Activated gamma-delta T cell (primary cell): ENCODE results near the gene UBE4B.
"Not testable (repeated sequence)": the region's sequence is repeated elsewhere in the genome, so short reads cannot be mapped to it uniquely, and the experiment has no call there.

Source experiments
- DNase-seq: peaks from one replicate; lab custom pipeline; 2025; lab: John Stamatoyannopoulos, UW

Gene UBE4B

DNA sequence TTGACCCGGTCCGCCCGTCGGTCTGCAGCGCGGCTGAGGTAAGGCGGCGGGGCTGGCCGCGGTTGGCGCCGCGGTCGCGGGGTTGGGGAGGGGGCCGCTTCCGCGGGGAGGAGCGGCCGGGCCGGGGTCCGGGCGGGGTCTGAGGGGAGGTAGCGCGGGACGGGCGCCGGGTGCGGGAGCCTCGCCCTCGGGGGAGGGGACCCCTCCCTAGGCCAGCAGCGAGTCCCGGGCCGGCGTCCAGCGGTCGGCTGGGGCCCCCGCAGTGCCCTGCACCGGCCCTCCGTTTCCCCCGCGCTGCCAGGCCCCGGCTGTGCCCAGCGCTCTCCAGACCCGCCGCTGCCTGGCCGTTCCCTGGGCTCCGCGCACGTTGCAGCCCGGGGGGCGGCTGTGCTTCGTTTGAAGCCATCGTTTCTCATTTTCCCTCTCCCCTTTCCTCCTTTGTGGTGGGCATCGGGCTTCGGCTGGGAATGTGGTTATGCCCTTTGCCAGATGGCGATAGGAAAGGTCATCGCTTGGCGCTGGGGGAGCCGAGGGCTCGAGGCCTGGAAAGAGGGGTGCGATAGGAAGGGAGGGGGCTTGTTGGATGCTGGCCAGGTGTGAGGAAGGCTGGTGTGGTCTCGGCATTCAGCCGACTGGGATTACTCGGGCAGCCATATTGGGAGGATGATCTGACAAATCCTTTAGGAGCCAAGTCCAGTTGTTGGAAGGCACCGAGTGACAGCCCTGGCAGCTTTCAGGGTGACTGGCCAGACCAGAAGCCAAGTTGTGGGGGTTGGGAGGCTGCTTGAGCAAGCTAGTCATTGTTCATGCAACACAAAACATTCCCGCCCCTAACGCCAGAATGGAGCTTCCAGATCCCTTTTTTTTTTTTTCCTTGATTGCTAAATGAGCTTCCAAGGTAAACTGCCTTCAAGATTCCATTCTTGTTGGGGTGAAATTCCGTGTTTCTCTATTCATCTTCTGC lies 178.4 kb downstream of the UBE4B start:
- DNase-seq: no peak

DNA sequence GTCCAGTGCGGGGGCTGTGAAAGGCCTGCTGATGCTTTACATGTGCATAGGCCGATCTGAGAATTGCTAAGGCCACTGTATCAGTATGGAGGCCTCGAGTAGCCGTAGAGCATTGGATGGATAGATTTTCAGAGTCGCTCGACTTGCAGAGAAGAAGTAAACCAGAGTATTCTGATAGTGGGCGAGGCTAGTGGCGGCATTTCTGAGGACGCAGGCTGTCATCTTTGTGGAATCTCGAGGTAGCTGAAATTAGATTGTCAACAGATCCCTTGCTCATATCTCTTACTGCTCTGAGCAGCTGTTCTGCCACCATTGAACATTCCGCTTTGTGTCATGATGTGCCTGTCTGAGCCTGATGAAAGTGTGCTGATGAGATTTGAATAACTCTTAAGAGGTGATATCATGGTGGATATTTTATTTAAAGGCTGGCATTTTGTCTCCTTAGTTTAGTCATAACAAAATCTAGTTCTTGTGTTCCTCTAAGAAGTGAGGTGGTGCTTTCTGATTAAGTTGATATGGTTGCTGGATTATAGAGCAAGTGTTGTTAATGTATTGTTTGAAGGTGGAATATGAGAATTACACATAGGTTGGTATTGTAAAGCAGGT lies 179.2 kb downstream of the UBE4B start:
- no peak for DNase-seq

DNA sequence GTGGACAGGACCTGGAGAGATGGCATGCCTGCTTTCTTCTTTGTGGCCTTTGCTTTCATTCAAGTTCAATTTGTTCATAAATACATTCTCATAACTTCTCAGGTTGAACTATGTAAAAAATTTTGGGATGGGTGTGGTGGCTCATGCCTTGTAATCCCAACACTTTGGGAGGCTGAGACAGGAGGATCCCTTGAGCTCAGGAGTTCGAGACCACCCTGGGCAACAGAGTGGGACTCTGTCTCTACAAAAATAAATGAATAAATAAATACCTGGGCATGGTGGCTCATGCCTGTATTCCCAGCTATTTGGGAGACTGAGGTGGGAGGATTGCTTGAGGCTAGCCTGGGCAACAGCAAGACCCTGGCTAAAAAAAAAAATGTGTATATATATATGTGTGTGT lies 179.7 kb downstream of the UBE4B start:
- DNase-seq: no peak

DNA sequence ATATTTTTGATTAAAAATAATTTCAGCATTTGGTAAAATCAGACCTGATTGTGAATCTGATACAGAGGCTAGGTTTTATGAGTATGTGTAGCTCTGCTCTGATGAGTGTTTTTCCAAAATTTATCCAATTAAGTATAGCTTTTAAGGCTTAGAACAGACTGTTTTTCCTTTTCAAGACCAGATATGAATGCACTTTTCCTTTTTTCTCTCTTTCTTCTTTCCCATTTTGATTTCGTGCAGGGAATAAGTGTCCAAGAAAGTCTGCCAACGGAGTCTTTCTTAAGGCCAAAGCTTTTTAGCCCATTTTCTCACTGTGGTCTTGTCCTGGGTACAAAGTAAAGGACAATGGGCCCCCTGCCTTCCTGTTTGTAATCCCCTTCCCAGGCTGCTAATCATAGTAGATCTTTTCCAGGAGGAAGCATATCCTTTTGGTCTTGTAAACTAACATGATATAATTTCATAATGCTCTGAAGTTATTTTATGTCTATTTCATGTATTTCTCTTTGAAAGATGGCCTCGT lies 180.5 kb downstream of the UBE4B start:
- DNase-seq: no peak

DNA sequence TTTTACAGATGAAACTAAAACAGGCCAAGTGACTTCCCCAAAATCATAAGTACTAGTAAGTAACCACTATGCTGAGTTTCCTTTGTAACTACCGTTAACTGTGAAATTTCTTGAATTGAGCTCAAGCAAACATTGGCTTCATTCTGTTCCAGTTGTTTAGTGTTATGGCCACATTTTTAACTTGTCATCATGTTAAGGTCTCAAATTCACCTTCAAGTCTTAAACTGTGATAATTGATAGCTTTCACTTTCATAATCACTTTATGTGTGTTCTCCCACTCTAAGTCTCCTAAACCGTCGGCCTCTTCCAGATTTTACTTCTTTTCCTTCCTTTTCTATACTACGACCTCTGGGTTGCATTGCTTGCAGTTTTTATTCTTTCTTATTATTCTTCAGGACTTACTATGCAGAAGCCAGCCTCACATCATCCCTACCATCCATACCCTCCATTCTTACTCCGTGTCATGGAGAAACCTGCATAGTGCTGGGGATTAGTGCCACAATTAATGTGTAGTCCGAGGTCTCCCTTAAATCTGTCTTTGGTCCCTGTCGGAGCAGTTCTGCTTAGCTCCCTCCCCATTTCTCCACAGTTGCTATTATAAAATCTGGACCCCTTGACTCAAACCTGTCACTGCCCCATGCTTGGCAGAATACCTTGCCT lies 183.5 kb downstream of the UBE4B start:
- no peak for DNase-seq

DNA sequence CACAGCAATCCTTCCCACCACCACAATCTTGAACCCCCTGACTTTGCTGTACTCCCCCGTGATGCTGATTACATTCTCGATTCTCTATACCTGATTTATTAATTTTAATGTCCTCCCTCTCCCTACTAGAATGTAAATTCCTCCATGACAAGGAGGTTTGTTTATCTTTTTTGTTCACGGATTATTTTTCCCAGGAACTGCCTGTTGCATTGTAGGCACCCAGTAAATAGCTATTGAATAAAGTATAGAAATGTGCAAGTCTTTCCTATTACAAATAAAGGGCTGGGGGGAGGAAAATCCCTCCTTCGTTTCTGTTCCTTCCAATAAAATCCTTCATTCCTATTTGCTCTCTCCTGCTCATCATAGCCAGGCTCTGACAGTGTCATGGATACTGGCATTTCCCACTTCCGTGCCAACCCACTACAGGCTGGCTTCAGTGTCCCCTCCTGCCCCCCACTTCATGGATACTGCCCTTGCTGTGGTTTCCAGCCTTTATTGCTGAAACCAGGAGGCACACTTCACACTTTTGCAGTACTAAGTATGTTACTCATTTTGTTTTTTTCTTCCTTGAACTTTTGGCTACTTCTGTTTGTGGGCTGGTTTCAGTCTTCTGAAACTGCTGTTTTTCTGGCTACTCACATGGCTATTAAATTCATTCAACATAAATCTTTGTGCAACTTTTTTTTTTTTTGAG lies 185.1 kb downstream of the UBE4B start:
- DNase-seq: no peak

DNA sequence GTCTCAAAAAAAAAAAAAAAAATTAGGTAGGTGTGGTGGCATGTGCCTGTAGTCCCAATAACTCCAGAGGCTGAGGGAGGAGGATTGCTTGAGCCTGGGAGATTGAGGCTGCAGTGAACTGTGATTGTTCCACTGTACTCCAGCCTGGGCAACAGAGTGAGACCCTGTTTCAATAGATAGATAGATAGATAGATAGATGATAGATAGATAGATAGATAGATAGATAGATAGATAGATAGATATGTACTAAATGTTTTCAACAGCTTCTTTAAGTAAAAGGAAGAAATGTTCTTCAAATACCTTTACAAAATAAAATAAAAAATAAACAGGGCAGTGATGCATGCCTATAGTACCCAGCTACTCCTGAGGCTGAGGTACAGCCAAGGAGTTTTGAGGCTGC lies 187.4 kb downstream of the UBE4B start:
- no peak for DNase-seq

DNA sequence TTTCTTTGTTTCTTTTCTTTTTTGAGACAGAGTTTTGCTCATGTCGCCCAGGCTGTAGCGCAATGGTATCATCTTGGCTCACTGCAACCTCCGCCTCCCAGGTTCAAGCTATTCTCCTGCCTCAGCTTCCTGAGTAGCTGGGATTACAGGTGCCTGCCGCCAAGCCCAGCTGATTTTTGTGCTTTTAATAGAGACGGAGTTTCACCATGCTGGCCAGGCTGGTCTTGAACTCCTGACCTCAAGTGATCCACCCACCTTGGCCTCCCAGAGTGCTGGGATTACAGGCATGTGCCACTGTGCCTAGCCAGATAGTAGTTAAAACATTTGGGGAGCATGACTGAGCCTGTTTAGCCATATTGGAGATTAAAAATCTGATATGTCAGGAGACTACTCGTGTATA lies 187.9 kb downstream of the UBE4B start:
- DNase-seq: not testable (repeated sequence)

DNA sequence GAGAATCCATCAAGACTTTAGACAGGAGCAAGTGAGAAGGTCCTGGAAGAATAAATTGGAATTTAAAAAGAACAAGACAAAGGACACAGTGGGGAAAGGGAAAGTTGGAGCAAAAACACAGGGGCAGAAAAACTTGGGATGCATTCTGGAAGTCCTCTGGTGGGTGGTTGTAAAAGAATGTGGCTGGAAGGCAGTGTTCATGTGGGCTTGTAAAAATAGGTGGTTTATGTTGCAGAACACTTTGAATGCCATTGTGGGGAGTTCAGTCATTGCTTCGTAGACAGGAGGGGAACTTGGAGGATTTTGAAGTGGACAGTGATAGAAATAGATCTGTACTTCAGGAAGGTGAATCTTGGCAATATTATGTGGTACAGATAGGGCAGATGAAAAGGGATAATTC lies 192.8 kb downstream of the UBE4B start:
- DNase-seq: no peak

DNA sequence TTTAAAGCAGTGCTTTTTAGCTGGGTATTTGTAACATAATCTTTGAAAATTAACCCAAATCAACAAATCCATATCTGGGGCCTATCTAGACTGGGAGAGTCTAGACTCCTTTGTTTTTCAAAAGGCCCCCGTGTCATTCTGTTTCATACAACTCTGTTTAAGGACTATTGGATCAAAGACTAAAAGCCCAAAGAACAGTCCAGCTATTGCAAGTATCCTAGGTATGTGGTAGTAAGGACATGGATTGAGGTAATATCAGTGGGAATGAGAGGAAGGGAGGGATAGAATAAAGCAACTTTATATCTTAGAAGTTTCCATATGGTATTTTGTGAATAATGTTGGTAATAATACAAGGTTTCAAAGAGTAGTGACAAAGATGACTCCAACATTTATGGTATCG lies 195.8 kb downstream of the UBE4B start:
- DNase-seq: no peak

DNA sequence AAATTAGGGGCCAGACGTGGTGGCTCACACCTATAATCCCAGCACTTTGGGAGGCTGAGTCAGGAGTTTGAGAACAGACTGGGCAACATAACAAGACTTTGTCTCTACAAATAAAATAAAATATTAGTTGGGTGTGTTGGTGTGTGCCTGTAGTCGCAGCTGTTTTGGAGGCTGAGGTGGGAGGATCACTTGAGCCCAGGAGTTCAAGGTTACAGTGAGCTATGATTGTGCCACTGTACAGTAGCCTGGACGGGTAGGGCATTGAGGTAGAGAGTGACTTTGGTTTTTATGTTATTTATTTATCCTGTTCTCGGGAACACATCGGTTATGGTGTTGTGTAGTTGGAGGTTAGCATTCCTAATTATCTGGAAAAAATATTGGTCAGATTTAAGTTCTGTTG lies 197.1 kb downstream of the UBE4B start:
- DNase-seq: no peak
